ENCODE data around the gene TSSK6.
A peak's percentile ranks its signal among the peaks of the same experiment; 100 is the strongest.

The TSSK6 gene

DNA sequence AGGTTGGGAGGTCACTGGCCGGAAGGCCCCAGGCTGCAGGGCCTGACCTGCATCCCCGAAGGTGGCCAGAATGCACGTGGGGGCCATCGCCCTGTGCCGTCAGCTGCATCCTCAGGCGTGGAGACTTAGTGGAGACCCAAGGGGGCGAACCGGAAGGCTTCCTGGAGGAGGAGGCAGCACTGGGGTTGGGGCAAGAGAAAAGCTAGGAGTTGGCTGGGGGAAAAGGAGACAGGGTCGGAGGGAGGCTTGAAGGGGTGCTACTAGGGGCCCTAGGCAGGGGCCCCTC lies 12.0 kb upstream of the TSSK6 start:
- FAIRE-seq (no peak), DNase-seq (ENCODE audit: insufficient read length) (no peak)

DNA sequence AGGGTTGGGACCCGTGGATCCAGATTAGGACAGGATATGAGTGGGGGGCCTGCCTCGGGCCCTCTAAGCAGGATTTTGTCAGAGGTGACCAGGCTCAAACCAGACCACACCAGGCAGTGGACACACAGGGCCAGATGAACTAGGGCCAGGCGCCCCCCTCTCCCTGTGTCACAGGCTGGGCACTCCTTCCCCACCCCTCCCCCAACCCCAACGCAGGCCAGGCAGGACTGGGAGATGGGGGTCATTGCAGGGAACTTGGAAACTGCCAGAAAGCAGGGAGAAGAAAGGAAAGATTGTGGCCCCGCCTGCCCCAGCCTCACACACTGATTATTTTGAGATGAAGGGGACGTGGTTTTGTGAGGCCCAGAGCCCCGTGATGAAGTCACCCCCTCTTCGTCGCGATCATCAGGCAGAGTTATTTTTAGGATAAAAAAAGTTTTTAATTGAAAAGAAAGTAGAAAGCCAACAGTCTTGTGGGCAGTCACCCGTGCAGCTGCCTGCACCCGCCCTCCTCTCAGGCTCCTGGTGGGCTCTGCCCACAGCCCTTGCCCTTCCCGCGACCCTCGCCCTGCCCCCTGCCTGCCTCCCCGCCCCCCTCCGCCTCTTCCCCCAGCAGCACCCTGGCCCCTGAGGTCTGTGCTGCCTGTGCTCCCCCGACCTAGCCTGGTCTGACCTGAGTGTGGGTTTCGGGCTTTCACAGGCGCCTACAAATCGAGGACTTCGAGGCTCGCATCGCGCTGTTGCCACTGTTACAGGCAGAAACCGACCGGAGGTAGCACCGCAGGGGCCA lies 11.4 kb upstream of the TSSK6 start:
- FAIRE-seq (no peak), DNase-seq (ENCODE audit: insufficient read length) (no peak)
- TF ChIP-seq TAF1 (IDR thresholded peaks at IDR 0.05; ENCODE audit: borderline replicate concordance, low read depth, low read length) (no peak), POLR2AphosphoS5 (IDR thresholded peaks at IDR 0.05; ENCODE audit: low read depth, low read length) (no peak), POLR2A (IDR thresholded peaks at IDR 0.05; ENCODE audit: low read depth, low read length) (no peak)

More for the DNA sequence above, 12.0 kb upstream of the TSSK6 start:
- TF ChIP-seq TAF1 (IDR thresholded peaks at IDR 0.05; ENCODE audit: borderline replicate concordance, low read depth, low read length) = no peak
- no peak for TF ChIP-seq POLR2AphosphoS5 (IDR thresholded peaks at IDR 0.05; ENCODE audit: low read depth, low read length)
- TF ChIP-seq POLR2A (IDR thresholded peaks at IDR 0.05; ENCODE audit: low read depth, low read length) = no peak

- peak; percentile 35; the same call in 1 of the 2 replicates for TF ChIP-seq POLR2AphosphoS5 (IDR thresholded peaks at IDR 0.05; ENCODE audit: low read depth, low read length)
- no peak for TF ChIP-seq POLR2A (IDR thresholded peaks at IDR 0.05; ENCODE audit: low read depth, low read length)
- FAIRE-seq = no peak
Measured at GRCh38 chr19:19525611-19526380, 10.4 kb upstream of the TSSK6 start.

DNA sequence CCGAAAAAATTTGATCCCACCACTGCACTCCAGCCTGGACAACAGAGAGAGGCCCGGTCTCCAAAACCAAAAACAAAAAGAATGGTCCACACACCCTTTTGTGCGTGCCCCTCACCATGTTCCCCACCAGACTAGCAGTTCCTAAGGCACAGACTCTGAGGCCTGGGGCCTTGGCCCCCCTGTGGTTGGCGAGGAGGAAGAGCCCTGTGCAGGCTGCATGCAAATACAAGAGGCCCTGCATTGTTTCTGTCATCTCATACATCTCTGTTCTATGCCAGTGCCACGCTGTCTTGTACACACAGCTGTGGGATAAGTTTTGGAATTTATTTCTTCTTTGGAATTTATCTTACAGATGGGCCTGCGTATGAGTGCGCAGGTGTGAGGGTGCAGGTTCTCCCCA lies 8.7 kb upstream of the TSSK6 start:
- DNase-seq (ENCODE audit: insufficient read length) = no peak
- FAIRE-seq = no peak
- TF ChIP-seq POLR2AphosphoS5 (IDR thresholded peaks at IDR 0.05; ENCODE audit: low read depth, low read length) (no peak), POLR2A (IDR thresholded peaks at IDR 0.05; ENCODE audit: low read depth, low read length) (no peak), TAF1 (IDR thresholded peaks at IDR 0.05; ENCODE audit: borderline replicate concordance, low read depth, low read length) (no peak)

More at GRCh38 chr19:19525611-19526380, 10.4 kb upstream of the TSSK6 start:
- no peak for DNase-seq (ENCODE audit: insufficient read length)

DNA sequence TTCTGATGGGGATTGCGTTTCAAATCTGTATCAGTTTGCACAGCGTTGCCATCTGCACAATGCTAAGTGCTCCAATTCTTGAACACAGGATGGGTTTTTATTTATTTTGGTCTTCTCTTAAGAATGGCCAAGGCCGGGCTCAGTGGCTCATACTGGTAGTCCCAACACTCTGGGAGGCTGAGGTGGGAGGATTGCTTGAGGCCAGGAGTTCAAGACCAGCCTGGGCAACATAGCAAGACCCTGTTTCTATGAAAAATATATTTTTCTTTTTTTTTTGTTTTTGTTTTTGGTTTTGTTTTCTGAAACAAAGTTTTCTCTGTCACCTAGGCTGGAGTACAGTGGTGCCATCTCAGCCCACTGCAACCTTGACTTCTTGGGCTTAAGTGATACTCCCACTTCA lies 7.8 kb upstream of the TSSK6 start:
- no peak for TF ChIP-seq POLR2A (IDR thresholded peaks at IDR 0.05; ENCODE audit: low read depth, low read length)
- TF ChIP-seq POLR2AphosphoS5 (IDR thresholded peaks at IDR 0.05; ENCODE audit: low read depth, low read length) = no peak
- no peak for TF ChIP-seq TAF1 (IDR thresholded peaks at IDR 0.05; ENCODE audit: borderline replicate concordance, low read depth, low read length)
- FAIRE-seq (no peak), DNase-seq (ENCODE audit: insufficient read length) (no peak)

DNA sequence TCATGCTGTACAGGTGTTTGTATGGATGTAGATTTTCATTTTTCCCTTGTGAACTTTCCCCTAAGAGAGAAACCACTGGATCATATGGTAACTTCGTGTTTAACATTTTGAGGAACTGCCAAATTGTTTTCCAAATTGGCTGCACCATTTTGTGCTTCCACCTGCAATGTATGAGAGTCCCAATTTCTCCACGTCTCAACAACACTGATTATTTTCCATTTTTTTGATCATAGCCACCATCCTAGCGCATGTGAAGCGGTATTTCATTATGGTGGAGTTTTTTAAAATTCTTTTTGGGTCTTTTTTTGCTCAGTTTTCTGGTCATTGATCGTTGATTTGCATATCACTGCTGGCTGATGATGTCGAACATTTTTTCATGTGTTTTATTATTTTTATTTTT lies 5.6 kb upstream of the TSSK6 start:
- TF ChIP-seq POLR2AphosphoS5 (IDR thresholded peaks at IDR 0.05; ENCODE audit: low read depth, low read length) (no peak), TAF1 (IDR thresholded peaks at IDR 0.05; ENCODE audit: borderline replicate concordance, low read depth, low read length) (no peak), POLR2A (IDR thresholded peaks at IDR 0.05; ENCODE audit: low read depth, low read length) (no peak)
- no peak for DNase-seq (ENCODE audit: insufficient read length)
- FAIRE-seq = no peak

GRCh38 chr19:19517235-19517619 lies 1.9 kb upstream of the TSSK6 start:
- FAIRE-seq = no peak
- TF ChIP-seq TAF1 (IDR thresholded peaks at IDR 0.05; ENCODE audit: borderline replicate concordance, low read depth, low read length) (no peak), POLR2A (IDR thresholded peaks at IDR 0.05; ENCODE audit: low read depth, low read length) (no peak), POLR2AphosphoS5 (IDR thresholded peaks at IDR 0.05; ENCODE audit: low read depth, low read length) (no peak)
- no peak for DNase-seq (ENCODE audit: insufficient read length)

- DNase-seq (ENCODE audit: insufficient read length) (peak; percentile 94), FAIRE-seq (peak; percentile 97)
- TF ChIP-seq TAF1 (IDR thresholded peaks at IDR 0.05; ENCODE audit: borderline replicate concordance, low read depth, low read length) (peak; percentile 96), POLR2A (IDR thresholded peaks at IDR 0.05; ENCODE audit: low read depth, low read length) (peak; percentile 94), POLR2AphosphoS5 (IDR thresholded peaks at IDR 0.05; ENCODE audit: low read depth, low read length) (peak; percentile 97)
Measured at GRCh38 chr19:19515642-19516519, 533 bp upstream of the TSSK6 start, which contains the start of gene NDUFA13. Gene NDUFA13 (plus strand): TSS chr19:19516225. CDS start chr19:19516239, 14 bp downstream.

DNA sequence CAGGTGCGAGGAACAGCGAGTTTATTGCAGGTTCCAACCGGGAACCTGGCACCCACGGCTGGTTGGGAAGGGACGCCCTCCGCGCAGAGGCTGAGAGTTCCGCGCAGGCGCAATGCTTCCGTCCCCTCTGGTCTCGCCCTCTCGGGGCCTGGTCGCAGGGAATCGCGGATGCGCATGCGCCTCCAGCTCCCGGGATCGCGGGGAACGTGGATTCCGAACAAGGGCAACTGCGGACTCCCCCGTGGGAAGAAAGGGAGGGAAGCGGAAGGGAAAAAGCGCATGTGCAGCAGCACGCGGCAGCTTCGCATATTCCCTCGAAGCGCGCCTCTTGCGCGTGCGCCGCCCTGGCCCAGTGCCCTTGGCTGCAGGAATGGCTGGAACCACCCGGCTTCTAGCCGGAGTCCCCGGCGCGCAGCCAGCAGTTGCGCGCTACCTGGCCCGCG lies 1.1 kb downstream of the TSSK6 start:
- no peak for TF ChIP-seq TAF1 (IDR thresholded peaks at IDR 0.05; ENCODE audit: borderline replicate concordance, low read depth, low read length)
- TF ChIP-seq POLR2A (IDR thresholded peaks at IDR 0.05; ENCODE audit: low read depth, low read length) = no peak
- TF ChIP-seq POLR2AphosphoS5 (IDR thresholded peaks at IDR 0.05; ENCODE audit: low read depth, low read length) = no peak
- DNase-seq (ENCODE audit: insufficient read length) (no peak), FAIRE-seq (no peak)

DNA sequence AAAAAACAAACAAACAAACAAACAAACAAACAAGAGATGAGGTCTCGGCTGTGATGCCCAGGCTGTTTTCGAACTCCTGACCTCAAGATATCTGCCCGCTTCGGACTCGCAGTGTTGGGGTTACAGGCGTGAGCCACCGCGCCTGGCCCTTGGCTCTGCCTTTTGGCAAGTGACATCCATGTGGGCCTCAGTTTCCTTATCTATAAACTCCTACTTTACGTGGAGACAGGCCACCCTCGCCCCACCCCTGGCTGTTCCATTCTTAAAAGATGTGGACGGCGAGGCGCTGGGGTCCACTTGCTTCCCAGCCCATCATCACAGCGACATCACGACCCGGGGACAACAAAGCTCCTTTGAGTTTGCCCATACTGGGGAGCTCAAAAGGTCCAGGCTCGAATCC lies 1.7 kb downstream of the TSSK6 start:
- DNase-seq (ENCODE audit: insufficient read length) (no peak), FAIRE-seq (no peak)
- TF ChIP-seq TAF1 (IDR thresholded peaks at IDR 0.05; ENCODE audit: borderline replicate concordance, low read depth, low read length) (no peak), POLR2A (IDR thresholded peaks at IDR 0.05; ENCODE audit: low read depth, low read length) (no peak), POLR2AphosphoS5 (IDR thresholded peaks at IDR 0.05; ENCODE audit: low read depth, low read length) (no peak)

DNA sequence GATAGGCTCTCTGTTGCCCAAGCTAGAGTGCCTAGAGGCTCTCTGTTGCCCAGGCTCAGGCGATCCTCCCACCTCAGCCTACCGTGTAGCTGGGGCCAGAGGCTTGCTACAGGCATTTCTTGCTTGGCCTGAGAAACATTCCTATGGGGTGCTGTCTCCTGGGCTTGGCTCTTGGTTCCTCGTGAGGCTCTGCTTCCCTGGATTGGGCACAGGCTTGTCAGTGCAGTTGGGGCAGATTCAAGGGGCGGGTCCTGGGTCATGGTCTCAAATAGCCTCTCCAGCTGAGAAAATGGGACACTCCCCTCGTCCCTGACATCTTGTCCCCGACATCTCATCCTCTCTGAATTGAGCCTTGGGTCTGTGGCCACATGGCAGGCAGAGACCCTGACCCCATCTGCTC lies 4.9 kb downstream of the TSSK6 start:
- DNase-seq (ENCODE audit: insufficient read length) (no peak), FAIRE-seq (no peak)
- TF ChIP-seq TAF1 (IDR thresholded peaks at IDR 0.05; ENCODE audit: borderline replicate concordance, low read depth, low read length) (no peak), POLR2A (IDR thresholded peaks at IDR 0.05; ENCODE audit: low read depth, low read length) (no peak), POLR2AphosphoS5 (IDR thresholded peaks at IDR 0.05; ENCODE audit: low read depth, low read length) (no peak)
